IMR-90 (cell line): ENCODE results near the gene CD34. TPM values are rescaled to one million over a fixed set of nuclear protein-coding genes. Genes with fewer than 3 reads are reported as not detected.

ENCODE experiments used
- ATAC-seq: fragments of 200-7000 bp; cut with Tn5 transposase; 2 replicates; pipeline ENCODE4 v1.9.1; 2020; ENCODE audit warnings: low read depth, mild to moderate bottlenecking, moderate library complexity
- BruUV-seq: library from RNA; stranded (reverse); fragments of 400-500 nt; replicated peaks from 2 replicates; lab custom pipeline; 2021; lab: Mats Ljungman, UMichigan
- CTCF ChIA-PET: fragments of 300-600 bp; formaldehyde crosslinking; extraction: SDS; loops from one replicate; lab custom pipeline; 2021; ENCODE audit warnings: antibody characterized with exemption; lab: Yijun Ruan, JAX
- POLR2A ChIA-PET: fragments of 300-600 bp; sonication (Branson Sonifier 250); formaldehyde crosslinking; loops from one replicate; lab custom pipeline; 2022; ENCODE audit warnings: antibody characterized with exemption; ENCODE audit not compliant: unreplicated experiment; lab: Charles Lee
- DNase-seq: peaks from one replicate; pipeline ENCODE4 v3.0.0; 2013
- H2AFZ ChIP-seq: replicated peaks from 2 replicates; pipeline ENCODE3; 2013; ENCODE audit warnings: low read length, mild to moderate bottlenecking; ENCODE audit not compliant: poor library complexity
- H2AK5ac ChIP-seq: 2 replicates; pipeline ENCODE4 v1.6.1; 2013; ENCODE audit warnings: low read depth, low read length, inconsistent platforms
- H2AK9ac ChIP-seq: replicated peaks from 2 replicates; pipeline ENCODE3; 2013; ENCODE audit warnings: mild to moderate bottlenecking, low read depth, low read length, moderate library complexity; ENCODE audit not compliant: poor library complexity
- H2BK120ac ChIP-seq: 2 replicates; pipeline ENCODE4 v1.6.1; 2013; ENCODE audit warnings: low read depth, low read length, inconsistent platforms
- H2BK15ac ChIP-seq: 3 replicates; pipeline ENCODE4 v1.6.1; 2013; ENCODE audit warnings: low read depth, low read length, inconsistent platforms
- H2BK20ac ChIP-seq: 2 replicates; pipeline ENCODE4 v1.6.1; 2013; ENCODE audit warnings: low read depth, mild to moderate bottlenecking, inconsistent platforms, low read length, moderate library complexity
- H2BK5ac ChIP-seq: 2 replicates; pipeline ENCODE4 v1.6.1; 2013; ENCODE audit warnings: mild to moderate bottlenecking, low read depth, low read length, inconsistent platforms; ENCODE audit not compliant: poor library complexity, severe bottlenecking
- H3K14ac ChIP-seq: replicated peaks from 2 replicates; pipeline ENCODE4 v1.6.1; 2013; ENCODE audit warnings: low read depth, low read length, inconsistent platforms
- H3K18ac ChIP-seq: 2 replicates; pipeline ENCODE4 v1.6.1; 2013; ENCODE audit warnings: low read depth, low read length, control low read depth
- H3K23ac ChIP-seq: 2 replicates; pipeline ENCODE4 v1.6.1; 2013; ENCODE audit warnings: low read depth, low read length, inconsistent platforms
- H3K27ac ChIP-seq: 2 replicates; pipeline ENCODE4 v1.5.1; 2013; ENCODE audit warnings: mild to moderate bottlenecking, control low read depth, low read length; ENCODE audit not compliant: insufficient read depth
- H3K27me3 ChIP-seq: 2 replicates; pipeline ENCODE4 v1.6.1; 2013; ENCODE audit warnings: low read length; ENCODE audit not compliant: control insufficient read depth, insufficient read depth
- H3K36me3 ChIP-seq: 2 replicates; pipeline ENCODE4 v1.6.1; 2013; ENCODE audit warnings: low read length, mixed read lengths; ENCODE audit not compliant: control insufficient read depth, insufficient read depth
- H3K4ac ChIP-seq: 2 replicates; pipeline ENCODE4 v1.6.1; 2013; ENCODE audit warnings: low read depth, low read length, inconsistent platforms
- H3K4me1 ChIP-seq: 2 replicates; pipeline ENCODE4 v1.6.1; 2013; ENCODE audit warnings: low read length, mixed read lengths; ENCODE audit not compliant: control insufficient read depth, insufficient read depth
- H3K4me2 ChIP-seq: 2 replicates; pipeline ENCODE4 v1.6.1; 2013; ENCODE audit warnings: low read depth, mild to moderate bottlenecking, control low read depth, low read length, moderate library complexity
- H3K4me3 ChIP-seq: 2 replicates; pipeline ENCODE4 v1.5.1; 2013; ENCODE audit warnings: low read depth, mild to moderate bottlenecking, control low read depth, low read length, moderate library complexity; ENCODE audit not compliant: insufficient read depth
- H3K56ac ChIP-seq: 2 replicates; pipeline ENCODE4 v1.6.1; 2013; ENCODE audit warnings: low read length, inconsistent platforms; ENCODE audit not compliant: insufficient read depth; ENCODE audit errors: extremely low read depth
- H3K79me1 ChIP-seq, 2 experiments: 2 replicates each; pipeline ENCODE4 v1.6.1; 2013; ENCODE audit warnings: low read length in 2 of 2, inconsistent platforms in 1 of 2, low read depth in 1 of 2
- H3K9ac ChIP-seq: 2 replicates; pipeline ENCODE4 v1.6.1; 2013; ENCODE audit warnings: low read depth, low read length, control low read depth
- H3K9me1 ChIP-seq: 2 replicates; pipeline ENCODE4 v1.6.1; 2013; ENCODE audit warnings: low read length, inconsistent platforms; ENCODE audit not compliant: insufficient read depth
- H3K9me3 ChIP-seq: 2 replicates; pipeline ENCODE4 v1.6.1; 2013; ENCODE audit warnings: low read length; ENCODE audit not compliant: control insufficient read depth, insufficient read depth
- H4K20me1 ChIP-seq: 2 replicates; pipeline ENCODE4 v1.6.1; 2013; ENCODE audit warnings: low read length, inconsistent platforms; ENCODE audit not compliant: insufficient read depth
- H4K5ac ChIP-seq: 2 replicates; pipeline ENCODE4 v1.6.1; 2013; ENCODE audit warnings: mild to moderate bottlenecking, low read depth, low read length, control low read depth
- H4K8ac ChIP-seq, 2 experiments: 2 replicates each; pipeline ENCODE4 v1.6.1; 2013; ENCODE audit warnings: low read depth in 2 of 2, low read length in 2 of 2, control low read depth in 1 of 2, inconsistent platforms in 1 of 2
- H4K91ac ChIP-seq: 2 replicates; pipeline ENCODE4 v1.6.1; 2013; ENCODE audit warnings: low read depth, low read length, inconsistent platforms; ENCODE audit not compliant: insufficient read depth
- BHLHE40 ChIP-seq: fragments of 150-350 bp; IDR thresholded peaks from 2 replicates; pipeline ENCODE4 v1.6.1; 2016; ENCODE audit warnings: mild to moderate bottlenecking, low read depth, low read length
- CEBPB ChIP-seq: IDR thresholded peaks from 2 replicates; pipeline ENCODE4 v1.6.1; 2012; ENCODE audit warnings: low read depth, low read length, improper control_type of control experiment
- FOS ChIP-seq: fragments of 150-350 bp; IDR thresholded peaks from 2 replicates; pipeline ENCODE4 v1.6.1; 2016; ENCODE audit warnings: low read depth, low read length
- MAFK ChIP-seq: IDR thresholded peaks from 2 replicates; pipeline ENCODE4 v1.6.1; 2012; ENCODE audit warnings: low read depth, low read length, improper control_type of control experiment
- NFE2L2 ChIP-seq: fragments of 150-350 bp; IDR thresholded peaks from 2 replicates; pipeline ENCODE4 v1.6.1; 2016; ENCODE audit warnings: low read depth, mild to moderate bottlenecking, low read length
- POLR2A ChIP-seq: IDR thresholded peaks from 2 replicates; pipeline ENCODE4 v1.6.1; 2012; ENCODE audit warnings: mild to moderate bottlenecking, low read depth, low read length
- RAD21 ChIP-seq: IDR thresholded peaks from 2 replicates; pipeline ENCODE4 v1.6.1; 2012; ENCODE audit warnings: low read length, improper control_type of control experiment
- RCOR1 ChIP-seq: IDR thresholded peaks from 2 replicates; pipeline ENCODE4 v1.6.1; 2012; ENCODE audit warnings: mild to moderate bottlenecking, low read length, improper control_type of control experiment; ENCODE audit not compliant: insufficient replicate concordance
- SMC3 ChIP-seq: fragments of 150-350 bp; IDR thresholded peaks from 2 replicates; pipeline ENCODE4 v1.6.1; 2016; ENCODE audit warnings: low read depth, mild to moderate bottlenecking, antibody characterized with exemption, low read length, moderate library complexity
- WGBS, 2 experiments: methylation state at CpG; one replicate each; pipeline versions ENCODE4 v1.1.5 to v1.1.7; 2013; ENCODE audit warnings: missing lambda C conversion rate in 2 of 2; ENCODE audit not compliant: insufficient read length in 1 of 2; ENCODE audit errors: extremely low coverage in 2 of 2; 5-methylcytosine and 5-hydroxymethylcytosine counted together
- dilution Hi-C: fragments of 300-500 bp; cut with HindIII; formaldehyde crosslinking; loops from one replicate; pipeline ENCODE4 v1.14.3; 2018; ENCODE audit warnings: low sequenced_read_pairs; ENCODE audit not compliant: unreplicated experiment
- in situ Hi-C: fragments of 300-500 bp; cut with MboI; formaldehyde crosslinking; loops from 3 replicates; pipeline ENCODE4 v1.14.3; 2019; ENCODE audit warnings: low sequenced_read_pairs, inconsistent platforms, mixed read lengths
- intact Hi-C: fragments of 100-400 bp; cut with micrococcal nuclease; formaldehyde crosslinking; loops from 2 replicates; pipeline ENCODE4 v1.10.0; 2022
- polyA plus RNA-seq, 3 experiments: library from polyadenylated mRNA; depleted of rRNA; stranded (reverse); fragments of >200 nt; gene quantifications; 2 replicates each; pipeline ENCODE4 v1.2.3, GENCODE V29; 2012; ENCODE audit warnings: low replicate concordance in 1 of 3
- total RNA-seq: library from RNA; depleted of rRNA; stranded (reverse); fragments of >200 nt; gene quantifications from 2 replicates; pipeline ENCODE4 v1.2.3, GENCODE V29; 2012
- TF ChIP-seq, protein P1 (sequence below): conservative IDR thresholded peaks from 2 replicates; pipeline ENCODE4 v1.5.1; 2012; ENCODE audit warnings: mild to moderate bottlenecking, low read depth, low read length, improper control_type of control experiment

CD34 gene
- total and polyA plus RNA-seq, 2 of the 4 experiments (the other 2 are of a cell fraction), result 0.14 TPM; not detected in 1

DNA sequence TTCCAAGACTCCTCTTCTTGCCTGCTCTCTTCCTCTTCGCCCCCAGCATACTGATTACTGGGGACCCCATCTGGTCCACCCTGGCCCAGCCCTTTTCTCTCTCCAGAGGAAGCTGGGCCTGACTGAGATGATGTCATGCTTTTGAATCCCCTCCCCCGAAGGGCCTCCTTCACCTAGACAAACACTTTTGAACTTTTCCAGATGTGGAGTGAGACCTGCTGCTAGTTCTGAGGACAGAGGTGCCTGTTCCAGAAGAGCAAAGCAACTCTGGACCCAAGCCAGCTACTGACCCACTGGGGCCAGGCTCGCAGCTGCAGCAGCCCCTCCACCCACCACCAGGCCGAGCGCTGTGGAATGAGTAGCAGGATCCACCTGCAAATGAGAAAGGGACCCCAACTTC is 8.4 kb downstream of the CD34 start:
- dilution Hi-C loops (no loop called here), intact Hi-C loops (no loop called here), in situ Hi-C loops (no loop called here)
- H4K5ac ChIP-seq, result no peak overlapping the region
- ChIA-PET POLR2A (no interaction called here), CTCF (interaction anchor here (0.7 kb wide), 1 partner anchor 17 kb away, joined by 3 read pairs; no protein-coding TSS in a partner anchor)
- H2BK15ac ChIP-seq, result no peak overlapping the region
- no peak overlapping the region for H3K56ac ChIP-seq
- ATAC-seq (no peak), DNase-seq (no peak)
- no peak overlapping the region for H2AK9ac ChIP-seq
- no peaks in the 10 kb centered on the region for H3K9me1 ChIP-seq
- H4K91ac ChIP-seq, result no peak overlapping the region
- no peak overlapping the region for H3K23ac ChIP-seq
- H3K79me1 ChIP-seq, result no peaks in the 10 kb centered on the region
- H2BK120ac ChIP-seq, result no peak overlapping the region
- no peak overlapping the region for H3K18ac ChIP-seq
- H3K9ac ChIP-seq, result no peak overlapping the region
- no peak overlapping the region for H2AK5ac ChIP-seq
- no peak overlapping the region for H3K4ac ChIP-seq
- no peak overlapping the region for H4K8ac ChIP-seq
- BruUV-seq, result no TSS peak
- no peak overlapping the region for H3K4me2 ChIP-seq
- TF ChIP-seq RAD21 (no peak), FOS (no peak), RCOR1 (no peak), BHLHE40 (no peak), NFE2L2 (no peak), CEBPB (no peak), SMC3 (no peak), POLR2A (no peak), MAFK (no peak)
- TF ChIP-seq, protein P1, sequence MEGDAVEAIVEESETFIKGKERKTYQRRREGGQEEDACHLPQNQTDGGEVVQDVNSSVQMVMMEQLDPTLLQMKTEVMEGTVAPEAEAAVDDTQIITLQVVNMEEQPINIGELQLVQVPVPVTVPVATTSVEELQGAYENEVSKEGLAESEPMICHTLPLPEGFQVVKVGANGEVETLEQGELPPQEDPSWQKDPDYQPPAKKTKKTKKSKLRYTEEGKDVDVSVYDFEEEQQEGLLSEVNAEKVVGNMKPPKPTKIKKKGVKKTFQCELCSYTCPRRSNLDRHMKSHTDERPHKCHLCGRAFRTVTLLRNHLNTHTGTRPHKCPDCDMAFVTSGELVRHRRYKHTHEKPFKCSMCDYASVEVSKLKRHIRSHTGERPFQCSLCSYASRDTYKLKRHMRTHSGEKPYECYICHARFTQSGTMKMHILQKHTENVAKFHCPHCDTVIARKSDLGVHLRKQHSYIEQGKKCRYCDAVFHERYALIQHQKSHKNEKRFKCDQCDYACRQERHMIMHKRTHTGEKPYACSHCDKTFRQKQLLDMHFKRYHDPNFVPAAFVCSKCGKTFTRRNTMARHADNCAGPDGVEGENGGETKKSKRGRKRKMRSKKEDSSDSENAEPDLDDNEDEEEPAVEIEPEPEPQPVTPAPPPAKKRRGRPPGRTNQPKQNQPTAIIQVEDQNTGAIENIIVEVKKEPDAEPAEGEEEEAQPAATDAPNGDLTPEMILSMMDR, result no peak
- WGBS, 2 experiments, result 67% methylated on average over 1 of the region's 5 CpGs; no CpG with 5 or more reads in 1 of the 2 experiments
- no peak overlapping the region for H2BK5ac ChIP-seq
- H3K36me3 ChIP-seq, result no peaks in the 10 kb centered on the region
- no peak overlapping the region for H3K27ac ChIP-seq
- no peaks in the 10 kb centered on the region for H3K9me3 ChIP-seq
- H3K27me3 ChIP-seq, result no peaks in the 10 kb centered on the region; the same call in none of the 2 replicates
- no peak overlapping the region for H3K4me3 ChIP-seq
- no peak overlapping the region for H2AFZ ChIP-seq
- no peak overlapping the region for H3K14ac ChIP-seq
- no peaks in the 10 kb centered on the region for H4K20me1 ChIP-seq
- H2BK20ac ChIP-seq, result no peak overlapping the region
- H3K4me1 ChIP-seq, result no peaks in the 10 kb centered on the region
